Heart left ventricle (tissue), 16 donors: ENCODE results near the gene ALK. TPM values are rescaled to one million over a fixed set of nuclear protein-coding genes. Genes with fewer than 3 reads are reported as not detected.

ENCODE experiments used
- ATAC-seq, 4 donors: fragments of 200-7000 bp; cut with Tn5 transposase; one replicate each; pipeline ENCODE4 v1.9.1; 2020 to 2022; ENCODE audit warnings: moderate library complexity in 4 of 4, mild to moderate bottlenecking in 3 of 4, moderate number of reproducible peaks in 1 of 4
- DNase-seq, 5 donors: peaks; one replicate each; pipeline ENCODE4 v3.0.0-alpha.2; 2020
- H3K27ac ChIP-seq, 12 donors: fragments of 200-600 bp; sonication (generic) in 4 of 12; one replicate each; pipeline versions ENCODE4 v1.5.0 to v1.8.0; 2016 to 2022; ENCODE audit warnings: mild to moderate bottlenecking in 2 of 12
- H3K27me3 ChIP-seq, 9 donors: fragments of 200-600 bp; sonication (generic) in 2 of 9; one replicate each; pipeline versions ENCODE4 v1.5.1 to v1.8.0; 2016 to 2022; ENCODE audit warnings: mild to moderate bottlenecking in 3 of 9
- H3K36me3 ChIP-seq, 9 donors: fragments of 200-600 bp; sonication (generic) in 2 of 9; one replicate each; pipeline versions ENCODE4 v1.5.0 to v1.8.0; 2018 to 2022; ENCODE audit warnings: mild to moderate bottlenecking in 2 of 9
- H3K4me1 ChIP-seq, 12 donors: fragments of 200-600 bp; sonication (generic) in 4 of 12; one replicate each; pipeline versions ENCODE4 v1.5.0 to v1.8.0; 2016 to 2022; ENCODE audit warnings: mild to moderate bottlenecking in 3 of 12
- H3K4me3 ChIP-seq, 12 donors: fragments of 200-600 bp; sonication (generic) in 4 of 12; one replicate each; pipeline versions ENCODE4 v1.5.0 to v1.8.0; 2017 to 2022; ENCODE audit warnings: mild to moderate bottlenecking in 9 of 12, moderate library complexity in 4 of 12
- H3K9me3 ChIP-seq, 12 donors: fragments of 200-600 bp; sonication (generic) in 4 of 12; one replicate each; pipeline versions ENCODE4 v1.5.0 to v1.8.0; 2016 to 2022; ENCODE audit warnings: mild to moderate bottlenecking in 1 of 12
- POLR2A ChIP-seq, 2 donors: fragments of 450-650 bp; IDR thresholded peaks; one replicate each; pipeline ENCODE4 v1.6.1; 2017; ENCODE audit warnings: antibody characterized with exemption in 2 of 2, mild to moderate bottlenecking in 2 of 2, moderate library complexity in 2 of 2
- WGBS, 4 donors: extraction: QIAGEN DNeasy Blood & Tissue Kit in 2 of 4; methylation state at CpG; one replicate each; pipeline versions ENCODE4 v1.1.5 to v1.1.7; 2013 to 2018; 5-methylcytosine and 5-hydroxymethylcytosine counted together
- intact Hi-C, 10 donors: fragments of 100-400 bp; cut with DNase I; formaldehyde crosslinking; loops; one replicate each; pipeline versions ENCODE4 v1.11.1 to v1.14.2; 2022
- polyA plus RNA-seq, 2 donors: library from polyadenylated mRNA; stranded (reverse); fragments of 200-250 nt; gene quantifications; one replicate each; pipeline ENCODE4 v1.2.3, GENCODE V29; 2013
- total RNA-seq, 9 donors: library from RNA; depleted of rRNA in 2 of 9; stranded (reverse); fragments of >200 nt in 2 of 9; fragmentation: NEBNext Ultra II Directional in 3 of 9; extraction: Animal tissue kit (Norgen Biotek cat#: 25700) in 3 of 9; gene quantifications; one replicate each; pipeline versions ENCODE4 v1.1.0 to v1.2.4, GENCODE V29; 2016 to 2023
- TF ChIP-seq, protein P1 (sequence below), 12 donors: fragments of 200-600 bp; sonication (generic) in 4 of 12; IDR thresholded peaks; one replicate each; pipeline versions ENCODE4 v1.5.0 to v1.8.0; 2018 to 2022; ENCODE audit warnings: antibody characterized with exemption in 12 of 12, mild to moderate bottlenecking in 5 of 12
- donor health status: ischemic (EF 13 %, LVEDD 7.1; RV severe dilation, severe dysfunction).
- donor health status: healthy with polysubstance abuse.
- donor health status: DM: no; HTN: yes; CAD: no.
- donor health status: DM: no; HTN: no; CAD: no.
- donor health status: ischemic (EF 25% LVEDD 6.9; RV normal size, moderate dysfunction).
- donor health status: ischemic (EF 25% LVEDD 5.7; RV mildly dilated, moderate dysfunction).
- donor health status: healthy.
- donor health status: DM: yes; HTN: yes; CAD: no.
- donor health status: ischemic (EF 35%, LVEDD 5.7; RV mildly dilated, moderate dysfunction).
- donor health status: nonischemic (EF 11% LVEDD 7.7; RV severe dilation, severe dysfunction).
- donor health status: DM: yes; HTN: yes; CAD: no.
- donor health status: PGD.
- donor health status: ischemic (EF 29% LVEDD 5.4; RV normal size, mild dysfunction).
- donor health status: nonischemic (EF 23%, LVEDD 6.1; RV moderate dilation, normal function).

ALK gene
- total and polyA plus RNA-seq, 11 donors, result 0.05 to 0.50 (median 0.13) TPM; not detected in 5

DNA sequence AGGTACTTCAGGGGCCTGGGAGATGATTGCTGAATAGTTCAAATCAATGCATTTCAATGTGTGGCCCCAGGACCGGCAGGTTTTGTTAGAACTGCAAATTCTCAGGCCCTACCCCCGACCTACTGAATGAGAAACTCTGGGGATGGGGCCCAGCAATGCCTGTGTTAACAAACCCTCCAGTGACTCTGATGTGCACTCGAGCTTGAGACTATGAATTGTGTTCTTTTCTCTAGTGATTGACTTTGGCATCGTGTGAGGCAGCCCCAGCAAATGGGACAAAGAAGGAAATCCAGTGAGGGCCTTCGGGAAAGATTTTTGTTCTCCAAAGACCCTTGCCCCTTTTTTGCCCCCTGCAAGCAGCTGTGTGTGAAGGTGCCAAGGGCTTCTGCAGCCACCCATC is 22.4 kb downstream of the ALK start:
- intact Hi-C loops, result no loop called here
- Histone ChIP-seq H3K4me3 (no peak overlapping the region), H3K27me3 (peaks cover 0 to 40% (median 5%) of the 10 kb centered on the region in 9 donors), H3K27ac (no peak overlapping the region), H3K9me3 (no peaks in the 10 kb centered on the region), H3K4me1 (no peaks in the 10 kb centered on the region), H3K36me3 (no peaks in the 10 kb centered on the region)
- no peak for DNase-seq
- TF ChIP-seq, protein P1, sequence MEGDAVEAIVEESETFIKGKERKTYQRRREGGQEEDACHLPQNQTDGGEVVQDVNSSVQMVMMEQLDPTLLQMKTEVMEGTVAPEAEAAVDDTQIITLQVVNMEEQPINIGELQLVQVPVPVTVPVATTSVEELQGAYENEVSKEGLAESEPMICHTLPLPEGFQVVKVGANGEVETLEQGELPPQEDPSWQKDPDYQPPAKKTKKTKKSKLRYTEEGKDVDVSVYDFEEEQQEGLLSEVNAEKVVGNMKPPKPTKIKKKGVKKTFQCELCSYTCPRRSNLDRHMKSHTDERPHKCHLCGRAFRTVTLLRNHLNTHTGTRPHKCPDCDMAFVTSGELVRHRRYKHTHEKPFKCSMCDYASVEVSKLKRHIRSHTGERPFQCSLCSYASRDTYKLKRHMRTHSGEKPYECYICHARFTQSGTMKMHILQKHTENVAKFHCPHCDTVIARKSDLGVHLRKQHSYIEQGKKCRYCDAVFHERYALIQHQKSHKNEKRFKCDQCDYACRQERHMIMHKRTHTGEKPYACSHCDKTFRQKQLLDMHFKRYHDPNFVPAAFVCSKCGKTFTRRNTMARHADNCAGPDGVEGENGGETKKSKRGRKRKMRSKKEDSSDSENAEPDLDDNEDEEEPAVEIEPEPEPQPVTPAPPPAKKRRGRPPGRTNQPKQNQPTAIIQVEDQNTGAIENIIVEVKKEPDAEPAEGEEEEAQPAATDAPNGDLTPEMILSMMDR (IDR thresholded peaks at IDR 0.05), result no peak
- TF ChIP-seq POLR2A (IDR thresholded peaks at IDR 0.05), result no peak
- WGBS, 4 donors, result 31 to 37% (median 35%) methylated on average over 5 of the region's 5 CpGs
- no peak for ATAC-seq

DNA sequence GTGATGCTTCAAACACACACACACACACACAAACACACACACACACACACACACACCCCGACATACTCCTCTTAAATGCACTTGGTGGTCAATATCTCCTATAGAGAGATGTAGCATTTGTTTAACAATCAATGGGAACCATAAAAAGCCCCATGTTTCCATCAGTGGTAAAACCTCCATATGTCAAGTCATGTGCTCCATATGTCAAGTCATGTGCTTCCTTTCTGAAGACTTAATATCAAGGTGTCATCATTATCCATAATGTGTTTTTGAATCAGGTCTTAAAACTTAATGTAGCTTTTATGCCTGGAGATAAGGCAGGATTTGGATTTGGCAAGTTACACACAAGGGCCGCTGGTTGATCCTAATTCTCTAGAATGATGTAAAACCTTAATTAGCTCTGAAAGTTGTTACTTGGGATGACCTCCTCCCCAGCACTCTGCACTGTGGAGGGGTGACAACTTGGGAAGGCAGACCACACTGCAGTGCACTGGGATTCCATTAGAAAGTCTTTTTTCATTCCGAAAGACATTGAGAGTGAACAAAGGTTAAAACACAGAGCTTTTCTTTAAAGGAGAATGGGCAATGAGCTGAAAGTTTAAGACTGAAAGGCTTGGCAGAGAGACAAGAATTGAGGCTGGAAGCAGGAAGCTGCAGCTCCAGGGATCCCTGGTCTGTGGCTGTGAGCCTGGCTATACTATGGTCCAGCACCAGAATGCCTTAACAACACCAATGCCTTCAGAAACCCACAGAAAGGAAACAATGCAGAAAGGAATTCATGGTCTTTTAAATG is 26.4 kb downstream of the ALK start:
- TF ChIP-seq, protein P1 (IDR thresholded peaks at IDR 0.05), result no peak
- TF ChIP-seq POLR2A (IDR thresholded peaks at IDR 0.05), result no peak
- DNase-seq (no peak), ATAC-seq (no peak)
- peaks cover 0 to 31% (median 3%) of the 10 kb centered on the region in 9 donors for H3K27me3 ChIP-seq
- H3K36me3 ChIP-seq, result no peaks in the 10 kb centered on the region
- 46 to 70% (median 53%) methylated on average over 3 of the region's 3 CpGs for WGBS, 4 donors
- no peak overlapping the region for H3K4me3 ChIP-seq
- H3K27ac ChIP-seq, result no peak overlapping the region
- H3K4me1 ChIP-seq, result no peaks in the 10 kb centered on the region
- intact Hi-C loops, result no loop called here
- H3K9me3 ChIP-seq, result no peaks in the 10 kb centered on the region

DNA sequence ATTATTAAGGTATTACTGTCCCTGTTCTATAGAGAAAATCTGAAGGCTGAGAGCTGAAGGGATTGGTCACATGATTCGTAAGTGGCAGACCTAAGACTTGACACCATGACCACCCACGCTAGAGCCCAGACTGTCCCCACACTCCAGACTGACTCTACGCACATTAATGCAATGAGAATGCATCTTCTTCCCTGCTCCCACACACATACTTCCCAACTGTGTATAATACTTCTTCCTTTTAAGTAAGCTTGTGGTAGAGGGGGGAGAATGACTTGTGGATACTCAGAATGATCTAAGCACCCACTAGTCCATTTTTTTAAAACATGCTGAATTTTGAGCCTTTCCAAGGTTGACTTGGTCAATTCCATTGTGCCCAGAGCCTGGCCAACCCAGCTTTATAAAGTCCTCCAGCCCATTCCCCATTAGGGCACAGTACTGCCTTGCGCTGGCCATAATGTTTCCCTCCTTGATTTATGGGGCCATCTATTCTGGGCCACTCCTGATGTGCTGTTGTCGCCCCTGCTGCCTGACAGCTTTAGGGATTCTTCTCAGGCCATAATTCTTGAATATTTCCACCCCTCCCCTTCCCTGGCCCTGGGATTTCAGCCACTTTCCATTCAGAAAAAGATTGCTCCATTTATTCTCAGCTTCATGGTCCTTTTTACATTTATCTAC is 28.7 kb downstream of the ALK start:
- DNase-seq (no peak), ATAC-seq (no peak)
- intact Hi-C loops, result no loop called here
- no peaks in the 10 kb centered on the region for H3K36me3 ChIP-seq
- no peak overlapping the region for H3K4me3 ChIP-seq
- H3K27ac ChIP-seq, result no peak overlapping the region
- TF ChIP-seq, protein P1 (IDR thresholded peaks at IDR 0.05), result no peak
- TF ChIP-seq POLR2A (IDR thresholded peaks at IDR 0.05), result no peak
- H3K27me3 ChIP-seq, result peaks cover 0 to 27% (median 0%) of the 10 kb centered on the region in 9 donors
- no peaks in the 10 kb centered on the region for H3K9me3 ChIP-seq
- 69 to 76% (median 70%) methylated on average over 5 of the region's 5 CpGs for WGBS, 4 donors
- no peaks in the 10 kb centered on the region for H3K4me1 ChIP-seq

DNA sequence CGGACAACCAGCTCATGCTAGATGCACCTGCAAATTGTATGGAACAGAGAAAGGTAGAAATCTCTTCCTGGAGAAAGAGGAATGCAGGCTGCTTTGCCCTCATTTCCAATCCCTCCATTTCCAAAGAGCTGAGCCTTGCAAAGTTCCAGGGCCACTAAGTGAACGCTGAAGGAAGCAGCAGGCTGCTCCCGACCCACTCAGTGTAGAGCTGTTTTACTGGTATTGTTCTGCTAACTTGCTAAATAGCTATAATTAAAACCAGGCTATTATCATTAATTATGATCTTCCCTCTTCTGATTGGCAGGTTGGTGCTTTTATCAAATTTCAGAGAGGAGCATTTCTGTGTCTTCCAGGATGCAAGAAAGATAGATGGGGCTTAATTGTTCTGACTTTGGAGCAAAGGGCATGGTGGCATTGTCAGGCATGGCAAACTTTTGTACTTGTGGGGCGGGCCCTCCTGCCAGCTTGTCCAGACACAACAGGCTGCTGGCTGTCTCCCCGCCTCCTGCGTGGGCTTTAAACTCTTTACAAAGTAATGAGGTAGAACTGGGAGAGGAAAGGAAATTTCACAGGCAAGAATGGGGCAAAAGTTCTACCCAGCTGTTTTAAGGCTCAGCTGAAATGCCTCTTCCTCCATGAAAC is 40.2 kb downstream of the ALK start:
- WGBS, 4 donors, result 79 to 83% (median 81%) methylated on average over 6 of the region's 6 CpGs
- no peak for TF ChIP-seq POLR2A (IDR thresholded peaks at IDR 0.05)
- TF ChIP-seq, protein P1 (IDR thresholded peaks at IDR 0.05), result no peak
- no peak for DNase-seq
- Histone ChIP-seq H3K9me3 (peaks cover 0 to 8% (median 3%) of the 10 kb centered on the region in 12 donors), H3K4me3 (no peak overlapping the region), H3K27ac (no peak overlapping the region), H3K4me1 (no peaks in the 10 kb centered on the region), H3K27me3 (peaks cover 0 to 18% (median 0%) of the 10 kb centered on the region in 9 donors), H3K36me3 (no peaks in the 10 kb centered on the region)
- intact Hi-C loops, result no loop called here
- ATAC-seq, result no peak
